Measurements from ENCODE around the gene CGRRF1. TPM values are rescaled to one million over a fixed set of nuclear protein-coding genes. Genes with fewer than 3 reads are reported as not detected.

CGRRF1 gene
- total RNA-seq, 1 donor from 2014 or later: 18.3 TPM

- DNase-seq (ENCODE audit: extremely low spot score, unreplicated experiment): no peak
- no peaks in the 10 kb centered on the region for H3K27me3 Mint-ChIP-seq (ENCODE audit: unreplicated experiment)
- H3K4me3 Mint-ChIP-seq (ENCODE audit: unreplicated experiment): no peak overlapping the region
- peaks cover 21% of the 10 kb centered on the region for H3K36me3 Mint-ChIP-seq (ENCODE audit: unreplicated experiment)
- H3K27ac Mint-ChIP-seq (ENCODE audit: unreplicated experiment): peak overlapping the region; percentile 47
- H3K4me1 Mint-ChIP-seq (ENCODE audit: unreplicated experiment): peaks cover 57% of the 10 kb centered on the region
- TF ChIP-seq CTCF (IDR thresholded peaks at IDR 0.05): no peak
- no peaks in the 10 kb centered on the region for H3K9me3 Mint-ChIP-seq (ENCODE audit: unreplicated experiment)
These were observed 68.3 kb downstream of the CGRRF1 start for GRCh38 chr14:54577977-54578376.

DNA sequence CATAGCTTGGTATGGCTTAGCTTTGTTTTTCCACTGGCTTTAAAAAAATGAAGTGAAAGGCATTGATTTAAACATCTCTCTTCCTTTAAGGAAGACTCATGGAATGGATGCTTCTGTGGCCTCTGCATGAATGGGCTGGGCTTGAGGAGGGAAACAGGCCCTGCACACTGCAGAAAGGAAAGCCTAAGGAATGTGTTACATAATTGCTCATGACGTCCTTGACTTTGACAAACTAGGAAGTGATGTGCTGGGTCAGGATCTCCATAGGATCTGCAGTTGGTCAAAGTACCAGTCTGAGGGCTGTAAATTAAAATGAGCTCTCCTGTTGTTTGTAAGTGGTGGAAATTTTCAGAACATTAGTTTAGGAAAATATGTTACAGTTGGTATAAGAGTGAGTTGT, 69.9 kb downstream of the CGRRF1 start:
- no peak for TF ChIP-seq CTCF (IDR thresholded peaks at IDR 0.05)
- peak overlapping the region; percentile 64 for H3K27ac Mint-ChIP-seq (ENCODE audit: unreplicated experiment)
- H3K4me1 Mint-ChIP-seq (ENCODE audit: unreplicated experiment): peaks cover 59% of the 10 kb centered on the region
- H3K36me3 Mint-ChIP-seq (ENCODE audit: unreplicated experiment): peaks cover 13% of the 10 kb centered on the region
- no peak for DNase-seq (ENCODE audit: extremely low spot score, unreplicated experiment)
- no peak overlapping the region for H3K4me3 Mint-ChIP-seq (ENCODE audit: unreplicated experiment)
- no peaks in the 10 kb centered on the region for H3K27me3 Mint-ChIP-seq (ENCODE audit: unreplicated experiment)
- no peaks in the 10 kb centered on the region for H3K9me3 Mint-ChIP-seq (ENCODE audit: unreplicated experiment)

- H3K27ac Mint-ChIP-seq (ENCODE audit: unreplicated experiment): no peak overlapping the region
These were observed 71.2 kb downstream of the CGRRF1 start for GRCh38 chr14:54580933-54581332.

GRCh38 chr14:54582334-54582733, 72.6 kb downstream of the CGRRF1 start:
- Mint-ChIP-seq H3K9me3 (ENCODE audit: unreplicated experiment) (peaks cover 10% of the 10 kb centered on the region), H3K27ac (ENCODE audit: unreplicated experiment) (no peak overlapping the region), H3K4me3 (ENCODE audit: unreplicated experiment) (no peak overlapping the region), H3K36me3 (ENCODE audit: unreplicated experiment) (peaks cover 20% of the 10 kb centered on the region), H3K4me1 (ENCODE audit: unreplicated experiment) (peaks cover 36% of the 10 kb centered on the region), H3K27me3 (ENCODE audit: unreplicated experiment) (no peaks in the 10 kb centered on the region)
- no peak for TF ChIP-seq CTCF (IDR thresholded peaks at IDR 0.05)
- no peak for DNase-seq (ENCODE audit: extremely low spot score, unreplicated experiment)

More at GRCh38 chr14:54580933-54581332, 71.2 kb downstream of the CGRRF1 start:
- DNase-seq (ENCODE audit: extremely low spot score, unreplicated experiment): no peak
- Mint-ChIP-seq H3K4me3 (ENCODE audit: unreplicated experiment) (no peak overlapping the region), H3K9me3 (ENCODE audit: unreplicated experiment) (no peaks in the 10 kb centered on the region), H3K27me3 (ENCODE audit: unreplicated experiment) (no peaks in the 10 kb centered on the region), H3K4me1 (ENCODE audit: unreplicated experiment) (peaks cover 49% of the 10 kb centered on the region), H3K36me3 (ENCODE audit: unreplicated experiment) (peaks cover 17% of the 10 kb centered on the region)
- TF ChIP-seq CTCF (IDR thresholded peaks at IDR 0.05): no peak

GRCh38 chr14:54584097-54584496, 74.4 kb downstream of the CGRRF1 start:
- H3K27me3 Mint-ChIP-seq (ENCODE audit: unreplicated experiment): no peaks in the 10 kb centered on the region
- no peak overlapping the region for H3K27ac Mint-ChIP-seq (ENCODE audit: unreplicated experiment)
- peaks cover 10% of the 10 kb centered on the region for H3K9me3 Mint-ChIP-seq (ENCODE audit: unreplicated experiment)
- no peak for TF ChIP-seq CTCF (IDR thresholded peaks at IDR 0.05)
- no peak for DNase-seq (ENCODE audit: extremely low spot score, unreplicated experiment)
- no peak overlapping the region for H3K4me3 Mint-ChIP-seq (ENCODE audit: unreplicated experiment)
- H3K4me1 Mint-ChIP-seq (ENCODE audit: unreplicated experiment): peaks cover 27% of the 10 kb centered on the region
- H3K36me3 Mint-ChIP-seq (ENCODE audit: unreplicated experiment): peaks cover 20% of the 10 kb centered on the region
